Uterine smooth muscle cell (primary cell): ENCODE measurements around the gene SNURF. TPM values are rescaled to one million over a fixed set of nuclear protein-coding genes. Genes with fewer than 3 reads are reported as not detected.

Experiments used
- total RNA-seq: library from RNA; depleted of rRNA; stranded (reverse); fragments of >200 nt; gene quantifications from 2 replicates; pipeline ENCODE4 v1.2.3, GENCODE V29; 2014

Gene SNURF, protein sequence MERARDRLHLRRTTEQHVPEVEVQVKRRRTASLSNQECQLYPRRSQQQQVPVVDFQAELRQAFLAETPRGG
- total RNA-seq: 3.8 and 7.9 TPM in 2 replicates

DNA sequence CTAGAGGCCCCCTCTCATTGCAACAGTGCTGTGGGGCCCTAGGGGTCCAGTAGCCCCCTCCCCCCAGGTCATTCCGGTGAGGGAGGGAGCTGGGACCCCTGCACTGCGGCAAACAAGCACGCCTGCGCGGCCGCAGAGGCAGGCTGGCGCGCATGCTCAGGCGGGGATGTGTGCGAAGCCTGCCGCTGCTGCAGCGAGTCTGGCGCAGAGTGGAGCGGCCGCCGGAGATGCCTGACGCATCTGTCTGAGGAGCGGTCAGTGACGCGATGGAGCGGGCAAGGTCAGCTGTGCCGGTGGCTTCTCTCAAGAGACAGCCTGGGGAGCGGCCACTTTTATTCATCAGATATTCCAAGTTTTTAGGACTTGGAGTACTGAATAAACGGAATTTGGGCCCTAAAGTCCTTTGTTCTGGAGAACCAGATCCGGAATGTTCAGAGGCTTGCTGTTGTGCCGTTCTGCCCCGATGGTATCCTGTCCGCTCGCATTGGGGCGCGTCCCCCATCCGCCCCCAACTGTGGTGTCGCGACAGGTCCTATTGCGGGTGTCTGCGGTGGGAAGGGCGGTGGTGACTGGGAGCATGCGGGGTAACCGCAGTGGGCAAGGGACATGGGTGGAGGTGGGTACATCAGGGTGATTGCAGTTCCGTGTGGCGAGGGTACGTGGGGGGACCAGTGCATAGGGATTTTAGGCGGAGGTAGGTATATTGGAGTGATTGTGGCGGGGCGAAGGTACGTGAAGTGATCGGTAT is at the start of gene SNURF, which contains the start of gene SNRPN:
SNURF (plus strand) TSS at position 205 of the 748 bp plus-strand sequence; CDS start at position 267, 62 bp downstream.
SNRPN (plus strand) TSS at position 205 of the 748 bp plus-strand sequence. CDS start 19,467 bp downstream, outside the sequence.

Other genes with a start within 250 kb of the SNURF start
- 35.1 and 98.8 TPM in 2 replicates for gene SNRPN, start within 50 bp of the SNURF start, total RNA-seq